GM21825 (cell line): Measurements from ENCODE around the gene LPGAT1.
"Not testable (repeated sequence)": the region's sequence is repeated elsewhere in the genome, so short reads cannot be mapped to it uniquely, and the experiment has no call there.

Experiments
- ATAC-seq: cut with Tn5 transposase; IDR thresholded peaks from one replicate; pipeline ENCODE4 v1.9.1; 2021; ENCODE audit warnings: mild to moderate bottlenecking, moderate library complexity; ENCODE audit not compliant: unreplicated experiment

LPGAT1 gene

GRCh38 chr1:211736351-211736915, 94.1 kb downstream of the LPGAT1 start:
- ATAC-seq: no peak

GRCh38 chr1:211735208-211736170, 95.1 kb downstream of the LPGAT1 start:
- ATAC-seq: no peak

GRCh38 chr1:211734791-211735190, 95.8 kb downstream of the LPGAT1 start:
- ATAC-seq: no peak

GRCh38 chr1:211734359-211734758, 96.2 kb downstream of the LPGAT1 start:
- ATAC-seq: no peak

GRCh38 chr1:211732293-211732980, 98.1 kb downstream of the LPGAT1 start:
- peak; percentile 84 for ATAC-seq

GRCh38 chr1:211731456-211732292, 98.9 kb downstream of the LPGAT1 start:
- ATAC-seq: no peak

GRCh38 chr1:211730347-211730746, 100.2 kb downstream of the LPGAT1 start:
- no peak for ATAC-seq

GRCh38 chr1:211729238-211729637, 101.3 kb downstream of the LPGAT1 start:
- ATAC-seq: no peak

- ATAC-seq: no peak
These were observed 104.0 kb downstream of the LPGAT1 start for GRCh38 chr1:211726467-211726995.

GRCh38 chr1:211724687-211725196, 105.8 kb downstream of the LPGAT1 start:
- ATAC-seq: no peak

GRCh38 chr1:211723273-211723672, 107.3 kb downstream of the LPGAT1 start:
- ATAC-seq: no peak

- ATAC-seq: no peak
These were observed 108.0 kb downstream of the LPGAT1 start for GRCh38 chr1:211722277-211723175.

- not testable (repeated sequence) for ATAC-seq
These were observed 114.0 kb downstream of the LPGAT1 start for GRCh38 chr1:211716555-211716954.

GRCh38 chr1:211715971-211716370, 114.6 kb downstream of the LPGAT1 start:
- ATAC-seq: no peak

- no peak for ATAC-seq
These were observed 116.4 kb downstream of the LPGAT1 start for GRCh38 chr1:211714154-211714553.

- ATAC-seq: no peak
These were observed 117.3 kb downstream of the LPGAT1 start for GRCh38 chr1:211713231-211713630.

GRCh38 chr1:211711315-211711705, 119.3 kb downstream of the LPGAT1 start:
- no peak for ATAC-seq

GRCh38 chr1:211710566-211711314, 119.8 kb downstream of the LPGAT1 start:
- ATAC-seq: no peak

- no peak for ATAC-seq
These were observed 121.6 kb downstream of the LPGAT1 start for GRCh38 chr1:211708926-211709325.
